ENCODE measurements around the gene TEN1. TPM values are rescaled to one million over a fixed set of nuclear protein-coding genes. Genes with fewer than 3 reads are reported as not detected.

Gene TEN1
- total and polyA plus RNA-seq, 9 of the 15 experiments (the other 6 are each of a cell fraction or from before 2014, with no cell fraction given): 1.3 to 25.7 (median 10.1) TPM

DNA sequence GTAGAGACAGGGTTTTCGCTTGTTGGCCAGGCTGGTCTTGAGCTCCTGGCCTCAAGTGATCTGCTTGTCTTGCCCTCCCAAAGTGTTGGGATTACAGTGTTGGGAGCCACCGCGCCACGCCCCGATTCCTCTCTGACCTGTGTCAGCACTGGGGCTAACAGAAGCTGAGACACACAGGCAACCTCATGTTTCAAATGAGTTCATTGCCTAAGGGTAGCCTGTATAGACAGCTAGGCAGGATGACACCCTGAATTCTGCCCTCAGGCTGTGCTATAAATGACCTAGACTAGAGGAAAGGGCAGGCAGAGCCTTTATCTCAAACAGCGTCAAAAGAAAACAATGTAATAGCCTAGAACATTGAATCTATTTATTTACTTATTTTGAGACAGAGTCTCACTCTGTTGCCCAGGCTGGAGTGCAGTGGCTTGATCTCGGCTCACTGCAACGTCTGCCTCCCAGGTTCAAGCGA lies 19.3 kb downstream of the TEN1 start:
- no peak overlapping the region for H3K27ac ChIP-seq (ENCODE audit: extremely low read depth, low read depth, low read length)
- ATAC-seq (no peak), DNase-seq (ENCODE audit: extremely low read depth in 1 of 4, low spot score in 3 of 4) (no peak), FAIRE-seq (no peak)
- H3K36me3 ChIP-seq (ENCODE audit: control insufficient read depth, insufficient read depth, low read length): peaks cover 14% of the 10 kb centered on the region; the same call in 1 of the 3 replicates
- intact Hi-C loops (cut with micrococcal nuclease): no loop called here
- no peak overlapping the region for H3K4me3 ChIP-seq
- CTCF ChIA-PET (ENCODE audit: low intra/inter-chr PET ratio): no interaction called here
- BruUV-seq (replicated peaks): no TSS peak
- H3K9me3 ChIP-seq (replicated peaks; ENCODE audit: control insufficient read depth, insufficient read depth, low read depth, low read length): no peaks in the 10 kb centered on the region
- 77% methylated on average over 8 of the region's 9 CpGs for WGBS (ENCODE audit: insufficient coverage, low coverage, missing lambda C conversion rate)
- POLR2A ChIA-PET: interaction anchor here (0.7 to 1.3 kb wide), 4 partner anchors 12 to 349 kb away, joined by 3 read pairs; no protein-coding TSS in a partner anchor
- no peaks in the 10 kb centered on the region for H4K20me1 ChIP-seq (replicated peaks; ENCODE audit: control insufficient read depth, insufficient read depth, low read length)
- peak overlapping the region in 1 of 2 experiments; percentile 70; a peak in 2 of 4 replicates for H3K9ac ChIP-seq (ENCODE audit: insufficient read depth in 1 of 2, low read depth in 2 of 2, low read length in 2 of 2)
- no peaks in the 10 kb centered on the region for H3K9me1 ChIP-seq (ENCODE audit: control insufficient read depth, insufficient read depth, low read length)
- H3K27me3 ChIP-seq (ENCODE audit: control insufficient read depth in 2 of 2, insufficient read depth in 2 of 2, low read length in 2 of 2): no peaks in the 10 kb centered on the region
- H3K4me2 ChIP-seq (ENCODE audit: insufficient read depth, low read length): no peak overlapping the region
- in situ Hi-C loops (cut with MboI): no loop called here
- peaks cover 2 to 19% of the 10 kb centered on the region in 2 experiments; a peak in 4 of 5 replicates for H3K4me1 ChIP-seq (replicated peaks in 1 of 2; ENCODE audit: control insufficient read depth in 2 of 2, insufficient read depth in 2 of 2, low read length in 2 of 2)
- H3K79me2 ChIP-seq (ENCODE audit: control insufficient read depth, insufficient read depth, low read length): no peaks in the 10 kb centered on the region
- H2AFZ ChIP-seq (ENCODE audit: low read depth, low read length): no peak overlapping the region
- TF ChIP-seq MBD2 (IDR thresholded peaks at IDR 0.05; ENCODE audit: borderline replicate concordance, low read depth): no peak
- TF ChIP-seq, protein P1, sequence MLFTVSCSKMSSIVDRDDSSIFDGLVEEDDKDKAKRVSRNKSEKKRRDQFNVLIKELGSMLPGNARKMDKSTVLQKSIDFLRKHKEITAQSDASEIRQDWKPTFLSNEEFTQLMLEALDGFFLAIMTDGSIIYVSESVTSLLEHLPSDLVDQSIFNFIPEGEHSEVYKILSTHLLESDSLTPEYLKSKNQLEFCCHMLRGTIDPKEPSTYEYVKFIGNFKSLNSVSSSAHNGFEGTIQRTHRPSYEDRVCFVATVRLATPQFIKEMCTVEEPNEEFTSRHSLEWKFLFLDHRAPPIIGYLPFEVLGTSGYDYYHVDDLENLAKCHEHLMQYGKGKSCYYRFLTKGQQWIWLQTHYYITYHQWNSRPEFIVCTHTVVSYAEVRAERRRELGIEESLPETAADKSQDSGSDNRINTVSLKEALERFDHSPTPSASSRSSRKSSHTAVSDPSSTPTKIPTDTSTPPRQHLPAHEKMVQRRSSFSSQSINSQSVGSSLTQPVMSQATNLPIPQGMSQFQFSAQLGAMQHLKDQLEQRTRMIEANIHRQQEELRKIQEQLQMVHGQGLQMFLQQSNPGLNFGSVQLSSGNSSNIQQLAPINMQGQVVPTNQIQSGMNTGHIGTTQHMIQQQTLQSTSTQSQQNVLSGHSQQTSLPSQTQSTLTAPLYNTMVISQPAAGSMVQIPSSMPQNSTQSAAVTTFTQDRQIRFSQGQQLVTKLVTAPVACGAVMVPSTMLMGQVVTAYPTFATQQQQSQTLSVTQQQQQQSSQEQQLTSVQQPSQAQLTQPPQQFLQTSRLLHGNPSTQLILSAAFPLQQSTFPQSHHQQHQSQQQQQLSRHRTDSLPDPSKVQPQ (CRISPR knock-in tag; IDR thresholded peaks at IDR 0.05; ENCODE audit: borderline replicate concordance): no peak
- TF ChIP-seq, protein P2, sequence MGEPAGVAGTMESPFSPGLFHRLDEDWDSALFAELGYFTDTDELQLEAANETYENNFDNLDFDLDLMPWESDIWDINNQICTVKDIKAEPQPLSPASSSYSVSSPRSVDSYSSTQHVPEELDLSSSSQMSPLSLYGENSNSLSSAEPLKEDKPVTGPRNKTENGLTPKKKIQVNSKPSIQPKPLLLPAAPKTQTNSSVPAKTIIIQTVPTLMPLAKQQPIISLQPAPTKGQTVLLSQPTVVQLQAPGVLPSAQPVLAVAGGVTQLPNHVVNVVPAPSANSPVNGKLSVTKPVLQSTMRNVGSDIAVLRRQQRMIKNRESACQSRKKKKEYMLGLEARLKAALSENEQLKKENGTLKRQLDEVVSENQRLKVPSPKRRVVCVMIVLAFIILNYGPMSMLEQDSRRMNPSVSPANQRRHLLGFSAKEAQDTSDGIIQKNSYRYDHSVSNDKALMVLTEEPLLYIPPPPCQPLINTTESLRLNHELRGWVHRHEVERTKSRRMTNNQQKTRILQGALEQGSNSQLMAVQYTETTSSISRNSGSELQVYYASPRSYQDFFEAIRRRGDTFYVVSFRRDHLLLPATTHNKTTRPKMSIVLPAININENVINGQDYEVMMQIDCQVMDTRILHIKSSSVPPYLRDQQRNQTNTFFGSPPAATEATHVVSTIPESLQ (CRISPR knock-in tag; IDR thresholded peaks at IDR 0.05): no peak
- no peak for TF ChIP-seq TAF1 (IDR thresholded peaks at IDR 0.05; ENCODE audit: control insufficient read depth, extremely low read depth, insufficient read depth, low read length, severe bottlenecking)
- TF ChIP-seq, protein P3, sequence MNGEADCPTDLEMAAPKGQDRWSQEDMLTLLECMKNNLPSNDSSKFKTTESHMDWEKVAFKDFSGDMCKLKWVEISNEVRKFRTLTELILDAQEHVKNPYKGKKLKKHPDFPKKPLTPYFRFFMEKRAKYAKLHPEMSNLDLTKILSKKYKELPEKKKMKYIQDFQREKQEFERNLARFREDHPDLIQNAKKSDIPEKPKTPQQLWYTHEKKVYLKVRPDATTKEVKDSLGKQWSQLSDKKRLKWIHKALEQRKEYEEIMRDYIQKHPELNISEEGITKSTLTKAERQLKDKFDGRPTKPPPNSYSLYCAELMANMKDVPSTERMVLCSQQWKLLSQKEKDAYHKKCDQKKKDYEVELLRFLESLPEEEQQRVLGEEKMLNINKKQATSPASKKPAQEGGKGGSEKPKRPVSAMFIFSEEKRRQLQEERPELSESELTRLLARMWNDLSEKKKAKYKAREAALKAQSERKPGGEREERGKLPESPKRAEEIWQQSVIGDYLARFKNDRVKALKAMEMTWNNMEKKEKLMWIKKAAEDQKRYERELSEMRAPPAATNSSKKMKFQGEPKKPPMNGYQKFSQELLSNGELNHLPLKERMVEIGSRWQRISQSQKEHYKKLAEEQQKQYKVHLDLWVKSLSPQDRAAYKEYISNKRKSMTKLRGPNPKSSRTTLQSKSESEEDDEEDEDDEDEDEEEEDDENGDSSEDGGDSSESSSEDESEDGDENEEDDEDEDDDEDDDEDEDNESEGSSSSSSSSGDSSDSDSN (IDR thresholded peaks at IDR 0.05; ENCODE audit: borderline replicate concordance in 1 of 2, low read depth in 2 of 2, low read length in 2 of 2): no peak
- TF ChIP-seq CHCHD3 (CRISPR knock-in tag; IDR thresholded peaks at IDR 0.05): no peak
- no peak for TF ChIP-seq RBM25 (IDR thresholded peaks at IDR 0.05; ENCODE audit: low read depth, low read length, severe bottlenecking)
- TF ChIP-seq ZNF232 (CRISPR knock-in tag; IDR thresholded peaks at IDR 0.05): no peak
- TF ChIP-seq PHF21A (IDR thresholded peaks at IDR 0.05; ENCODE audit: borderline replicate concordance, low read depth): no peak
- no peak for TF ChIP-seq KDM4B (IDR thresholded peaks at IDR 0.05; ENCODE audit: borderline replicate concordance in 2 of 2, low read depth in 1 of 2)
